Subcutaneous adipose tissue (tissue), 4 donors: Measurements from ENCODE around the gene ABCF2. TPM values are rescaled to one million over a fixed set of nuclear protein-coding genes. Genes with fewer than 3 reads are reported as not detected.

ENCODE experiments used
- CTCF ChIP-seq: fragments of 450-650 bp; IDR thresholded peaks from one replicate; pipeline ENCODE4 v1.5.1; 2016; ENCODE audit warnings: low read depth, mild to moderate bottlenecking, control low read depth, antibody characterized with exemption, moderate library complexity
- total RNA-seq, 4 donors: library from RNA; depleted of rRNA; stranded (reverse); fragments of >200 nt; gene quantifications; one replicate each; pipeline ENCODE4 v1.1.0, GENCODE V29; 2016

ABCF2 gene
- total RNA-seq, 4 donors from 2014 or later = 21.2 to 34.7 (median 29.3) TPM

DNA sequence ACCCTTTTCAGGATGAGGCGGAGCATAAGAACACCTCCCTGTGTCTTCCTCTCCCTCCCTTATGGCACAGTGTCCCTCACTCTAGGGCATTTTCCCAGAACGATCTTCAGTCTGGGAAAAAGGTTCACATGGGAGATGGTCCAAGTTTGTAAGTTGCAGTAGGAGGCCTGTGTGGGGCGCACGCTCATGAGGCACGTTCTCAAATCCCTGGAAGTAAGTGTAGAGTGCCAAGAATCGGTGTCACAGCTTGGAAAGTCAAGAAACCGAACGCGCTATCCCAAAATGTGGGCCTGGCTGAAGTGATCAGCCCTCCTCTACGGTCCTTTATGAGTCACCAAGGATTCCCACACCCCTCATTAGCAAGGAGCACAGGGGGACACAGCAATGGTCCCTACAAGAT lies 45.4 kb upstream of the ABCF2 start:
- no peak for TF ChIP-seq CTCF

- no peak for TF ChIP-seq CTCF
These were observed 44.8 kb upstream of the ABCF2 start for GRCh38 chr7:151271699-151272355.

- no peak for TF ChIP-seq CTCF
These were observed 42.5 kb upstream of the ABCF2 start for GRCh38 chr7:151269511-151269910.

- TF ChIP-seq CTCF = no peak
These were observed 38.4 kb upstream of the ABCF2 start for GRCh38 chr7:151265351-151265931.

GRCh38 chr7:151264615-151265014 lies 37.6 kb upstream of the ABCF2 start:
- TF ChIP-seq CTCF = no peak

- no peak for TF ChIP-seq CTCF
These were observed 34.5 kb upstream of the ABCF2 start for GRCh38 chr7:151261529-151261928.

GRCh38 chr7:151260883-151261282 lies 33.9 kb upstream of the ABCF2 start:
- no peak for TF ChIP-seq CTCF
